GM21825 (cell line): ENCODE data around the gene GPBAR1.

ENCODE experiments used
- ATAC-seq: cut with Tn5 transposase; IDR thresholded peaks from one replicate; pipeline ENCODE4 v1.9.1; 2021; ENCODE audit warnings: mild to moderate bottlenecking, moderate library complexity; ENCODE audit not compliant: unreplicated experiment

Gene GPBAR1, protein sequence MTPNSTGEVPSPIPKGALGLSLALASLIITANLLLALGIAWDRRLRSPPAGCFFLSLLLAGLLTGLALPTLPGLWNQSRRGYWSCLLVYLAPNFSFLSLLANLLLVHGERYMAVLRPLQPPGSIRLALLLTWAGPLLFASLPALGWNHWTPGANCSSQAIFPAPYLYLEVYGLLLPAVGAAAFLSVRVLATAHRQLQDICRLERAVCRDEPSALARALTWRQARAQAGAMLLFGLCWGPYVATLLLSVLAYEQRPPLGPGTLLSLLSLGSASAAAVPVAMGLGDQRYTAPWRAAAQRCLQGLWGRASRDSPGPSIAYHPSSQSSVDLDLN

DNA sequence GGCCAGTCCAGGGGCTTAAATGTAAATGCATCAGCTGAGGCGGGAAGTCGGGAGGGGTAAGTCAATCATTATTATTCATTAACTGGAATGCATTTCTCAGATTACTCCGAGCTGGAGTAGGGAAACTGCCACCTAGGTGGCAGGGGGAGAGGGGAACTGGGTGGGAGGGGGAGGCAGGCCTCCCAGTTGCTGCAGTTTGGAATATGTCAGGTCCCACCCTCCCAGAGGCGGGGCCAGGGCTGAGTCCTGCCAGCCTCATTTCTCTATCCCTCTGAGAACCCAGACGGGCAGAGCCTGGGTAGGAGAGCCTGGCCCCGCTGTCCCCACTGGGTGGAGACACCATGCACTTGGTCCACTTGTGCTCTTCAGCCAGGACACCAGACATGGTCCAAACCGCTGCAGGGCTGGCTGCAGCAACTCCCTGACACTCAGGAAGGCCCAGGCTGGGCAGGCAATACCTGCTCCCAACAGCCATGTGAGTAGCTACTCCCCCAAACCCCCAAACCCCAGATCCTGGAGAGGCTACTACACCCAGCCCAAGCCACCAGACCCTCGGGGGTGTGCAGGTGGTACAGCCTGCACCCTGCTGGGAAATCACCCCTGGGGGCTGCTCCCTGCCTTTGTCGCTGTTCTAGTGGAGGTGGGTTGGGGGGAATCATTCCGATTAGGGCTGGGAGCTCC is at the start of gene GPBAR1:
TSS of gene GPBAR1 (plus strand) at position 274 of the 681 bp plus-strand sequence. CDS start 1,710 bp downstream, outside the sequence.
- no peak for ATAC-seq

GRCh38 chr2:218214116-218214515 is 46.7 kb upstream of the GPBAR1 start:
- no peak for ATAC-seq

GRCh38 chr2:218216336-218216673 is 44.5 kb upstream of the GPBAR1 start:
- no peak for ATAC-seq

DNA sequence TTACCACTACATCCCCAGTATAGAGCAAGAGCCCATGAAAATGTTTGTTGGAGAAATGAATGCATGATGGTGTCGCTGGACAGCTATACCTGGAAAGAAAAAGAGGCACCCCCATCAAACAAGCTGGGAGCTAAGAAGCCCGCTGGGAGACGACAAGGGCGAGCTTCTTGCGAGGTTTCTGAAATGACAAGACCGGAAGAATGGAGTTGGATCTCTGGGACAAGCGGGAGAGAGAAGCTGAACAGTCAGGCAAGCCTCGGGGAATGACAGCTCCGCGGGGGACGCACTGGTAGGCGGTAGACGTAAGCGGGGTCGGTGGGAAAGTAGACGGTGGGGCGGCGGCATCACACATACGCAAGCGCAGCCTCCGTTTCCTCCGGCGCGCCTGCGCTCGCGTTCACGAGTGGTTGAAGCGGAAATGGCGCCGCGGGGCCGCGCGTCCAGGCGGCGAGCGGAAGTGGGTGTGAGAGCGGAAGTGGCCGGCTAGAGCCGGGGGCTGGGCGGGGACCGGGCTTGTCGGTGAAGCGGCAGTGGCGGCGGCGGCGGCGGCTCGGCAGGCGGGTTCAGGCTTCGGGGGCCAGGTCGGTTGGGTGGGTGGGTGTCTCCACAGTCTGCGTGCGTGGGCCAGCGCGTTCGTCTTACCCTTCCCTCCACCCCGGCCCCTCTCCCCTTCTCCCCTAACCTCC is 44.0 kb upstream of the GPBAR1 start, which contains the start of gene ARPC2:
TSS of gene ARPC2 (plus strand) at position 516 of the 686 bp plus-strand sequence. CDS start 282 bp downstream, outside the sequence.
- ATAC-seq = peak; percentile 63

DNA sequence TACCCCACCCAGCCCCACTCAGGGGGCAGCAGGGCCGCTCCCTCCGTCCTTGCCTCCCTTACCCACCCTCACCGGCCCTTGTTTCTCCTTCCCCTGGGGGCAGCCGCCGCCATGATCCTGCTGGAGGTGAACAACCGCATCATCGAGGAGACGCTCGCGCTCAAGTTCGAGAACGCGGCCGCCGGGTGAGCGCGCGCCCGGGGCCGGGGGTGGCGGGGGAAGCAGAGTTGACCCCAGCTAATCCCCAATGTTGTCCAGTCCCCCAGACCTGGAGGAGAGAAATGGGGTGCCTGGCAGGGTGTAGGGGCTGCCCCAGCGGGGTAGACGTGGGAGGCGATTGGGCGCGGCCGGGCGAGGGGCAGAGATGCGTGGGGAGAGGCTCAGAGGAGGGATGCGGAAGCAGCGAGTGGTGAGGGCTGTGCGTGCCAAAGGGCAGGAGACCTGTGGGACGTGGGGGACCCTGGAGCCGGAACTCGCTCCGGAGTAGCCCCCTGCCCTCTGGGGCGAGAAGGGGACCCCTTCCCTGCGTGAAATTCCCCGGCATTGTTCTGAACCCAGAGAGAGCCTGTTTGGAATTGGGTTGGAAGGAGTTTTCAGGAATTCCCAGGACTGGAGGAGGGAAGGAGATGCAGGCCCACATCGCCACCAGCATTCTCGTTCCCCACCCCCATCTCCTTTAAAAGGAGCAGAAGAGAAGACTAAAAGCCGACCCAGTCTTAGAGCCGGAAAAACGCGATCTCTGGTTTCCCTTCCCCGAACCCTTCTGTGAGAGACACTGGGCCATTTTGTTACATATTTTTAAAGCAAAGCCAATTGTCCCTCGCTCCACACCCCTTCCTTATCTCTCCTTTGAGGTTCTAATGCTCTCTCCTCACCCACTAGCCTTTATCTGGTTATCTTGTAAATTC is 43.2 kb upstream of the GPBAR1 start:
- ATAC-seq = peak; percentile 26

GRCh38 chr2:218218268-218219185 is 42.3 kb upstream of the GPBAR1 start:
- ATAC-seq = peak; percentile 49

DNA sequence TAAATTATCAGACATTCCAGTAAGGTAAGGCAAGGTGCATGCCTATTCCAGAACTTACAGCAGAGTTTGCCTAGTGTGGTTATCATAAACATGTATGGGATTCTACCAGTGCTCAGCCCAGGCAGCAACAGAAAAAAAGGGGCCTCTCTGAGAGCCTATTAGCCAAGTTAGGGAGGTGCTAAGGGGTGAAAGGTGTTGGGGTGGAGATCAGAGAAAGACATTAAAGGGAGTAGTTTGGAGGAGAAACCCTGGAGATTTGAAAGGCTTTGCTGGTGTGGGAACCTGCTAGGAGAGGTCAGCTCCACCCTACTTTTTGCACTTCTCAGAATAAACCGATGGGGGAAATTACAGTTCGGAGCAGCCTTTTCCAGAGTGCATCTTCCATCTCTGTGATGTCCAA is 40.9 kb upstream of the GPBAR1 start:
- no peak for ATAC-seq

DNA sequence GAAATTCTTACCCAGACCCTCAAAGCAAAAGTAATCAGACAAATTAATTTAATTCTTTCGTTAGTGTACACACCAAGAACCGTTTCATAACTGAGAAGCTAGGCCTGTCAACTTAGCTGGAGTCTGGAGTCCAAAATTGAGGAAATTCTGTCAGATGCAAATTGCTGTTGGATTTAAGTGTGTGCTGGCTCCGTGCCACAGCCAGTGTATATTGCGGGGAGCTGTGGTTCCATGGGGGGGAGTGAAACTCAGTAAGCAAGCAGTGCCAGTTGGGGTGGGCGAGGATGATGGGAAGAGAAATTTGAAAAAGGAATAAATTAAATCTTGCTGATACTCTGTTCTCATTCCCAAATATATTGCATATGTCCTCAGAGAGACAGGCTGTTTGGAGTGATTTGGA is 39.8 kb upstream of the GPBAR1 start:
- no peak for ATAC-seq

DNA sequence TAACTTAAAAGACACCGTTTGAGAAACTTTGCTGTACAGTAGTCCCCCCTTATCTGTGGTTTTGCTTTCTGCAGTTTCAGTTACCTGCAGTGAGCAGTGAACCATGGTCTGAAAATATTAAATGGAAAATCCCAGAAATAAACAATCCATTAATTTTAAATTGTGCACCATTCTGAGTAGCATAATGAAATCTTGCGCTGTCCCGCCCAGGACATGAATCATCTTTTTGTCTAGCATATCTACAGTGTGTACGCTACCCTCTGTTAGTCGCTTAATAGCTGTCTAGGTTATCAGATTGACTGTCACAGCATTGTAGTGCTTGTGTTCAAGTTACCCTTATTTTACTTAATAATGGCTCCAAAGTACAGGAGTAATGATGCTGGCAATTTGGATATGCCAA is 37.8 kb upstream of the GPBAR1 start:
- no peak for ATAC-seq

DNA sequence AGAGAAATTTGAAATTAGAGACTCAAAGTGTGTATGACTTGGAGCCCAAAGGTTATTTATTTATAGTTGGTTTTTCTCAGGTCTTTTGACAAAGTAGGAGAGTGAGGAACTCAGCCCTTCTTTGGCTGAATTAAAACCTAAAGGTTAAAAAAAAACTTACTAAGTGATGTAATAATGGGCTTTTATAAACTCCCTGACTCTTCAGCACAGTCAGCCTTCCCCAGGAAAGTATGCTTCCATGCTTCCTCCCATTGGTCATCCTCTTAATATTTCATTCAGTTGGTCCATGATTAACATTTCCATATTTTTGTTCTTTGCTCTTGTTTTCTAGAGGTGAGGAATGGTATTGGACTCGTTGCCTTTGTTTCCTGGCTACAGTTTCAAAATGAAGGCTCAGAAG is 36.6 kb upstream of the GPBAR1 start:
- ATAC-seq = no peak

GRCh38 chr2:218226903-218227302 is 33.9 kb upstream of the GPBAR1 start:
- no peak for ATAC-seq

- ATAC-seq = no peak
Observed at GRCh38 chr2:218228366-218229090, 32.3 kb upstream of the GPBAR1 start.

DNA sequence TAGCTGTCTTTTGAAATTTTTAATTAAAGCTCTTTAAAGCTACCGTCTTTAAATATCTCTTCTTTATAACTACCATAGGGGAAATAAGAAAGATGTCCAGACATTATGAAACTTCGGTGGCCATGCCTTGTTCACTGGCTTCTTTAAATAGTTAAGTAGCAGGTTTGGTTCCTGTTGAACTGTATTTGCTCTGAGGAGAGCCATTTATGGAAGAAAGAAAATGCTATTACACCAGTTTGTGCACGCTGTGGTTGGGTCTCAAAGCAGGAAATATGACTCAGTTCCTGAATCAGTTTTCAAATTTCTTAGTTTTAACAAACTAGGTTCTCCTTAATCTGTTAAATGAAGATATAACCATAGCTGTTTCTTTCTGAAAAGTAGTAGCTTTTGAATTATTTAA is 31.6 kb upstream of the GPBAR1 start:
- ATAC-seq = peak; percentile 86

DNA sequence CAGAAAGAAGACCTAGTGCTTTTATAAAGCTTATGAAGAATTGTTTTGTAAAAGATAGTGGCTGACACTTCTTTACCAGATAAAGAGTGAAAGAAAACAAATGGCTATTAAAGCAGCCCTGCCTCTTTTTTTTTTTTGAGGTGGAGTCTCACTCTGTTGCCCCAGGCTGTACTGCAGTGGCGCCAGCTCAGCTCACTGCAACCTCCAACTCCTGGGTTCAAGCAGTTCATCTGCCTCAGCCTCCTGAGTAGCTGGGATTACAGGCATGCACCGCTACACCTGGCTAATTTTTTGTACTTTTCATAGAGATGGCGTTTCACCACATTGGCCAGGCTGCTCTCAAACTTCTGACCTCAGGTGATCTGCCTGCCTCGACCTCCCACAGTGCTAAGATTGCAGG is 31.0 kb upstream of the GPBAR1 start:
- no peak for ATAC-seq

DNA sequence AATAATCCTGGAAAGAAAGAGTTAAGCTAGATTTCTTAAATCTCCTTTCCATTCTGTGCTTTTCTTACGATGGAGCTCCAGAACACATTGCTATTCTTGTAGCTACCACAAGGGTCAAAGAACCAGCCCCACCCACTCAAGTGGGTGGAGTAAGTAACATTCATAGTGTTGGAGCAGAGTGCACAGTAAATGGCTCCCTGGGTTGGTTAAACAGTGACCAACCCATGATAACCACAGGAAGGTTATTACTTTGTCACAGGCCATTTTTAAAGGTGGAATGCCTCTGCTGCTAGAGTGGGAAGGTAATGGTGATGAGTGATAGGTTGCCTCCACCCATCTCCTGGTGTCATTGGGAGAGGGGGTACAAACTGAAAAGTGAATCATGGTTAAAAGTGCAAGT is 29.9 kb upstream of the GPBAR1 start:
- peak; percentile 62 for ATAC-seq

- no peak for ATAC-seq
Observed at GRCh38 chr2:218233543-218233942, 27.3 kb upstream of the GPBAR1 start.

GRCh38 chr2:218234521-218234920 is 26.3 kb upstream of the GPBAR1 start:
- ATAC-seq = no peak

- ATAC-seq = no peak
Observed at GRCh38 chr2:218235017-218235416, 25.8 kb upstream of the GPBAR1 start.

DNA sequence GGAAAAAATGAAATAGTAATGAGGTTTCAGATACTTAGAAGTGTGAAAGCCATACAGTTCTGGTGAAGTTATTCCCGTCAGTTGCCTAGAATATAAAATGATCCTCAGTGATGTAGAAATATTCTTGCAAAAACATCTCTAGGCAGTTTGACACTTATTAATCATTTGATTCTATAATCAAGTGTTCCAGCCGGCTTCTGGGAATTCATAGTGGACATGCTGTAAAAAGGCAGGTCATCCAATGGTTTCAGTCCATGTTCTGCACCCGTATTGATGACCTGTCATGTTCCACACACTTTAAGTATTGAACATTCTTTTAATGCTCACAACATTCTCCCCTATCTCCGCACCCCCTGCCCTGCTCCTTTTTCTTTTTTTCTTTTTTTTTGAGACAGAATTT is 24.0 kb upstream of the GPBAR1 start:
- ATAC-seq = no peak
